Keratinocyte (primary cell): ENCODE results near the gene TAMM41.

Experiments
- CTCF ChIP-seq, 3 experiments: IDR thresholded peaks in 1 of 3; conservative IDR thresholded peaks in 1 of 3; optimal IDR thresholded peaks in 1 of 3; 2 replicates in 2 of 3; 3 replicates in 1 of 3; pipeline versions ENCODE3 to v1.5.1; 2011; ENCODE audit warnings: low read length in 3 of 3, mild to moderate bottlenecking in 3 of 3, moderate library complexity in 2 of 3, control low read depth in 1 of 3, inconsistent platforms in 1 of 3; ENCODE audit not compliant: insufficient read depth in 2 of 3; ENCODE audit errors: extremely low read depth in 1 of 3
- EZH2 ChIP-seq: IDR thresholded peaks from one replicate; pipeline ENCODE4 v1.6.1; 2012; ENCODE audit warnings: inconsistent platforms, mild to moderate bottlenecking, low read length, moderate library complexity

GRCh38 chr3:11853450-11853849 lies 6.8 kb upstream of the TAMM41 start:
- TF ChIP-seq CTCF (optimal IDR thresholded peaks at IDR 0.05 in 1 of 3, IDR thresholded peaks at IDR 0.05 in 1 of 3, conservative IDR thresholded peaks at IDR 0.05 in 1 of 3; ENCODE audit: extremely low read depth in 1 of 3, insufficient read depth in 2 of 3, low read length in 3 of 3), result no peak
- no peak for TF ChIP-seq EZH2
